GM13977 (cell line): ENCODE data around the gene PFN1.

ENCODE experiments used
- DNase-seq: peaks from one replicate; pipeline ENCODE4 v3.0.0; 2012; ENCODE audit warnings: low spot score
- in situ Hi-C: fragments of 300-500 bp; cut with MboI; formaldehyde crosslinking; loops from one replicate; pipeline ENCODE4 v1.12.0; 2022; ENCODE audit warnings: low sequenced_read_pairs, low pct_unique_long_range_greater_than_20kb, mixed read lengths, inconsistent platforms; ENCODE audit not compliant: unreplicated experiment
- TF ChIP-seq, protein P1 (sequence below): IDR thresholded peaks from 2 replicates; pipeline ENCODE4 v1.5.1; 2012; ENCODE audit warnings: mild to moderate bottlenecking, control low read depth; ENCODE audit not compliant: insufficient read depth; ENCODE audit errors: extremely low read depth, missing control alignments

Gene PFN1

DNA sequence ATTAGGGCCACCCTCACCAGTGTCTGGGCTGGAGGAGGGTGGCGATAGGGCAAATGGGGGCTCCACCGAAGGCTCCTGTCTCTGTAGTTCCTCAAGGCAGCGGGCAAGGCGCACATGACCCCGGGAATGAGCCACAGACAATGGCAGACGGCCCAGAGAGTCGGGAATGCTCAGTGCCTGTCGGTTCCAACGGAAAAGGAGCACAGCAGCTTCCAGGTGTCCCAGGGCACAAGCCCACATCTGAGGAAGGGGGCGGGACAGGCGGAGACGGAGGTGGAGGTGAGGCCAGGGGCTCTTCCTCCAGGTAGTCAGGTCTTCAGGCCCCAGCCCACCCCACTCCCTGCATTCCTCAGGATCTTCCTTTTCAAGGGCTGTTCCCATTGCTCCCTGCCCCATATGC lies 24.4 kb upstream of the PFN1 start:
- TF ChIP-seq, protein P1, sequence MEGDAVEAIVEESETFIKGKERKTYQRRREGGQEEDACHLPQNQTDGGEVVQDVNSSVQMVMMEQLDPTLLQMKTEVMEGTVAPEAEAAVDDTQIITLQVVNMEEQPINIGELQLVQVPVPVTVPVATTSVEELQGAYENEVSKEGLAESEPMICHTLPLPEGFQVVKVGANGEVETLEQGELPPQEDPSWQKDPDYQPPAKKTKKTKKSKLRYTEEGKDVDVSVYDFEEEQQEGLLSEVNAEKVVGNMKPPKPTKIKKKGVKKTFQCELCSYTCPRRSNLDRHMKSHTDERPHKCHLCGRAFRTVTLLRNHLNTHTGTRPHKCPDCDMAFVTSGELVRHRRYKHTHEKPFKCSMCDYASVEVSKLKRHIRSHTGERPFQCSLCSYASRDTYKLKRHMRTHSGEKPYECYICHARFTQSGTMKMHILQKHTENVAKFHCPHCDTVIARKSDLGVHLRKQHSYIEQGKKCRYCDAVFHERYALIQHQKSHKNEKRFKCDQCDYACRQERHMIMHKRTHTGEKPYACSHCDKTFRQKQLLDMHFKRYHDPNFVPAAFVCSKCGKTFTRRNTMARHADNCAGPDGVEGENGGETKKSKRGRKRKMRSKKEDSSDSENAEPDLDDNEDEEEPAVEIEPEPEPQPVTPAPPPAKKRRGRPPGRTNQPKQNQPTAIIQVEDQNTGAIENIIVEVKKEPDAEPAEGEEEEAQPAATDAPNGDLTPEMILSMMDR, result no peak
- in situ Hi-C loops, result no loop called here
- DNase-seq, result no peak

GRCh38 chr17:4972322-4972721 lies 24.0 kb upstream of the PFN1 start:
- in situ Hi-C loops, result no loop called here
- no peak for DNase-seq
- TF ChIP-seq, protein P1, result no peak

GRCh38 chr17:4971826-4972225 lies 23.5 kb upstream of the PFN1 start:
- no peak for DNase-seq
- in situ Hi-C loops, result no loop called here
- TF ChIP-seq, protein P1, result no peak

DNA sequence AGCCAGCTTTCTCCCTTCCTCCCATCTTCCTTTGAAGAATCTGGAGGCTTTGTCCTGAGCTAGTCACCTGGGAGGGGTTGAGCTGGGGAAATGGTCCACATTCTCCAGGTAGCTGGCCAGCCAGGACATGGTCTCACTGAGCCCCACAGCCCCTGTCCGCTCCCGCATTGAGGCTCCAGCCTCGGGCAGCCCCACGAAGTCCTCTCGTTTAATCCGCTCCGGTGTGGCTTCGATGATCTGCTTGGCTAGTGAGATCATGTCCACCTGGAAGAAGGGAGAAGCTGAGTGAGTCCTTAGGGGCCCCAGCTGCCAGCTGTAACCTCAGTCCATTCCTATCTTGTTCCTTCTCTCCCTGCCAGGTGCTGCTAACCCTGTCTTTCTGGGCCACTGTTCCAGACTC lies 21.9 kb upstream of the PFN1 start:
- no peak for DNase-seq
- TF ChIP-seq, protein P1, result no peak
- in situ Hi-C loops, result no loop called here

GRCh38 chr17:4969551-4970173 lies 21.3 kb upstream of the PFN1 start:
- TF ChIP-seq, protein P1, result no peak
- DNase-seq, result no peak
- in situ Hi-C loops, result loop anchor here (10.0 kb wide), 1 partner anchor 95 kb away; no protein-coding TSS in a partner anchor

GRCh38 chr17:4969047-4969550 lies 20.8 kb upstream of the PFN1 start:
- in situ Hi-C loops, result loop anchor here (10.0 kb wide), 1 partner anchor 96 kb away; no protein-coding TSS in a partner anchor
- no peak for DNase-seq
- TF ChIP-seq, protein P1, result no peak
